Measurements from ENCODE around the gene LMBR1. TPM values are rescaled to one million over a fixed set of nuclear protein-coding genes. Genes with fewer than 3 reads are reported as not detected.

LMBR1 gene
- total RNA-seq, 1 donor from 2014 or later, result 37.3 TPM

- DNase-seq (ENCODE audit: low spot score), result no peak
- H3K27me3 Mint-ChIP-seq (ENCODE audit: low read depth), result no peaks in the 10 kb centered on the region
- H3K9me3 Mint-ChIP-seq (ENCODE audit: low read depth), result no peaks in the 10 kb centered on the region
- no peak overlapping the region for H3K27ac Mint-ChIP-seq (ENCODE audit: unreplicated experiment)
- H3K4me1 Mint-ChIP-seq (ENCODE audit: low read depth), result no peaks in the 10 kb centered on the region
- peaks cover 2% of the 10 kb centered on the region for H3K36me3 Mint-ChIP-seq (ENCODE audit: low read depth)
- no peak overlapping the region for H3K4me3 Mint-ChIP-seq (ENCODE audit: unreplicated experiment)
- TF ChIP-seq, protein P1, sequence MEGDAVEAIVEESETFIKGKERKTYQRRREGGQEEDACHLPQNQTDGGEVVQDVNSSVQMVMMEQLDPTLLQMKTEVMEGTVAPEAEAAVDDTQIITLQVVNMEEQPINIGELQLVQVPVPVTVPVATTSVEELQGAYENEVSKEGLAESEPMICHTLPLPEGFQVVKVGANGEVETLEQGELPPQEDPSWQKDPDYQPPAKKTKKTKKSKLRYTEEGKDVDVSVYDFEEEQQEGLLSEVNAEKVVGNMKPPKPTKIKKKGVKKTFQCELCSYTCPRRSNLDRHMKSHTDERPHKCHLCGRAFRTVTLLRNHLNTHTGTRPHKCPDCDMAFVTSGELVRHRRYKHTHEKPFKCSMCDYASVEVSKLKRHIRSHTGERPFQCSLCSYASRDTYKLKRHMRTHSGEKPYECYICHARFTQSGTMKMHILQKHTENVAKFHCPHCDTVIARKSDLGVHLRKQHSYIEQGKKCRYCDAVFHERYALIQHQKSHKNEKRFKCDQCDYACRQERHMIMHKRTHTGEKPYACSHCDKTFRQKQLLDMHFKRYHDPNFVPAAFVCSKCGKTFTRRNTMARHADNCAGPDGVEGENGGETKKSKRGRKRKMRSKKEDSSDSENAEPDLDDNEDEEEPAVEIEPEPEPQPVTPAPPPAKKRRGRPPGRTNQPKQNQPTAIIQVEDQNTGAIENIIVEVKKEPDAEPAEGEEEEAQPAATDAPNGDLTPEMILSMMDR (IDR thresholded peaks at IDR 0.05), result no peak
These were observed 63.2 kb downstream of the LMBR1 start for GRCh38 chr7:156829669-156830336.

DNA sequence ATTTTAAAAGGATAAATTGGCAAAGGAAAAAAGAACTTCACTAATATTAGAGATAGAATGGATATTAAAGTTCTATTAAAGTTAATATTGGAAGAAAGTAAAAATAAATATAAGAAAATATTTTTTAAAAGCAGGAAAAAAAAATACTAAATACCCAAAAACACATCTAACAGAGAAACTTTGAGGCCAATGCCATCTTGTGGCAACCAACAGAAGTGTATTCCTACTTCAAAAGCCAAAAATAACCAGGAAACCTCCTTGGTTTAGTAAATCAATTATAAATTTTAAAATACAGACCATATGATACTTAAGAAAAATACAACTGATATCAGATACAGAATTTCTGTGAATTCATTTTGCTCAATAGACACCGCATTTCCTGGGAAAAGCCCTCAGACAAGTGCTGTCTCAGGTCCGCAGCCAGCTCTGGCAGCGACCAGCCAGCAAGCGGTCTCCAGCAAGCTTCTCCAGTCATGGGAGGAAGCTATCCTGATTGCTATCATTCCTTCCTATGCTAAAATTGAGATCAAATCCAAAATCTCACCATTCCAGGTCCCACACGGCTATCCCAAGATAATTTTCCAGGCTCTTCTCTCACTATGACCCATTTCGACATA is 65.3 kb downstream of the LMBR1 start:
- no peaks in the 10 kb centered on the region for H3K9me3 Mint-ChIP-seq (ENCODE audit: low read depth)
- H3K36me3 Mint-ChIP-seq (ENCODE audit: low read depth), result no peaks in the 10 kb centered on the region
- TF ChIP-seq, protein P1 (IDR thresholded peaks at IDR 0.05), result peak; percentile 82
- H3K4me3 Mint-ChIP-seq (ENCODE audit: unreplicated experiment), result no peak overlapping the region
- no peak overlapping the region for H3K27ac Mint-ChIP-seq (ENCODE audit: unreplicated experiment)
- no peak for DNase-seq (ENCODE audit: low spot score)
- no peaks in the 10 kb centered on the region for H3K27me3 Mint-ChIP-seq (ENCODE audit: low read depth)
- no peaks in the 10 kb centered on the region for H3K4me1 Mint-ChIP-seq (ENCODE audit: low read depth)

- Mint-ChIP-seq H3K4me1 (ENCODE audit: low read depth) (no peaks in the 10 kb centered on the region), H3K36me3 (ENCODE audit: low read depth) (peaks cover 3% of the 10 kb centered on the region), H3K27ac (ENCODE audit: unreplicated experiment) (no peak overlapping the region), H3K9me3 (ENCODE audit: low read depth) (no peaks in the 10 kb centered on the region), H3K27me3 (ENCODE audit: low read depth) (no peaks in the 10 kb centered on the region), H3K4me3 (ENCODE audit: unreplicated experiment) (no peak overlapping the region)
- DNase-seq (ENCODE audit: low spot score), result no peak
- TF ChIP-seq, protein P1 (IDR thresholded peaks at IDR 0.05), result no peak
These were observed 69.5 kb downstream of the LMBR1 start for GRCh38 chr7:156823435-156823834.

DNA sequence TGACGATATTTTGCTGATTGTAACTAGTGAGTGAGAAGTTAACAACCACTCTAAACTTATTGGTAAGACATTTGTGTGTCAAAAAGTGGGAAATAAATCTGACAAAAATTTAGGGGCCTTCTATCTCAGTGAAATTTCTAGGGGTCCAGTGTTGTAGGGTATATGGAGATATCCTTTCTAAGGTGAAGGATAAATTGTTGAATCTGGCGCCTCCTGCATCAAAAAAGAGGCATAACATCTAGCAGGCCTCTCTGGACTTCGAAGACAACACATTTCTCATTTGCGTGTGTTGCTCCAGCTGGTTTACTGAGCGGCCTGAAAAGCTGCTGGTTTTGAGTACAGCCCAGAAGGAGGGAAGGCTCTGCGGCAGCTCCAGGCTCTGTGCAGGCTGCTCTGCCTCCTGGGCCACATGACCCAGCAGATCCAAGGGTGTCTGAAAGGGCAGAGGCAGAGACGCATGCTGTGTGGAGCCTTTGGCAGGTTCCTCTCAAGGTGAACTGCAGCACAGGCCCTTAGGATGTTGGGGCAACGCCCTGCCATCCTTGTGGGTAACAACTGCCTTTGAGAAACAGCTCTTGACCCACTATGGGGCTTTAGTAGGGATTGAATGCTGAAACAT is 72.4 kb downstream of the LMBR1 start:
- Mint-ChIP-seq H3K9me3 (ENCODE audit: low read depth) (no peaks in the 10 kb centered on the region), H3K4me3 (ENCODE audit: unreplicated experiment) (no peak overlapping the region)

GRCh38 chr7:156819733-156820295 is 73.2 kb downstream of the LMBR1 start:
- H3K36me3 Mint-ChIP-seq (ENCODE audit: low read depth), result peaks cover 3% of the 10 kb centered on the region
- H3K4me1 Mint-ChIP-seq (ENCODE audit: low read depth), result peaks cover 3% of the 10 kb centered on the region
- no peak overlapping the region for H3K27ac Mint-ChIP-seq (ENCODE audit: unreplicated experiment)
- H3K27me3 Mint-ChIP-seq (ENCODE audit: low read depth), result no peaks in the 10 kb centered on the region
- H3K9me3 Mint-ChIP-seq (ENCODE audit: low read depth), result no peaks in the 10 kb centered on the region
- no peak for DNase-seq (ENCODE audit: low spot score)
- no peak overlapping the region for H3K4me3 Mint-ChIP-seq (ENCODE audit: unreplicated experiment)
- TF ChIP-seq, protein P1 (IDR thresholded peaks at IDR 0.05), result no peak

More for the DNA sequence above, 72.4 kb downstream of the LMBR1 start:
- H3K27ac Mint-ChIP-seq (ENCODE audit: unreplicated experiment), result no peak overlapping the region
- H3K36me3 Mint-ChIP-seq (ENCODE audit: low read depth), result peaks cover 3% of the 10 kb centered on the region
- DNase-seq (ENCODE audit: low spot score), result no peak
- no peaks in the 10 kb centered on the region for H3K27me3 Mint-ChIP-seq (ENCODE audit: low read depth)
- TF ChIP-seq, protein P1 (IDR thresholded peaks at IDR 0.05), result peak; percentile 52
- H3K4me1 Mint-ChIP-seq (ENCODE audit: low read depth), result peaks cover 3% of the 10 kb centered on the region
